Stimulated activated effector memory CD8-positive, alpha-beta T cell treated with anti-CD3 and anti-CD28 coated beads, Interleukin-12 subunit alpha, Interleukin-12 subunit beta, amount 100 ng/mL, for 72 hours (primary cell): ENCODE data around the gene LMNTD1.

Source experiments
- ATAC-seq: fragments of 150-1000 bp; cut with Tn5 transposase; 2 replicates; pipeline ENCODE4 v1.10.0; 2021
- DNase-seq, 2 donors: peaks; one replicate each; pipeline ENCODE4 v3.0.0; 2021 to 2022; ENCODE audit warnings: low spot score in 2 of 2
- H3K27ac Mint-ChIP-seq: one replicate; pipeline ENCODE4 v1.8.0; 2022; ENCODE audit warnings: mild to moderate bottlenecking, mixed read lengths
- H3K36me3 Mint-ChIP-seq: one replicate; pipeline ENCODE4 v1.8.0; 2022; ENCODE audit warnings: mild to moderate bottlenecking, mixed read lengths
- H3K4me1 Mint-ChIP-seq: one replicate; pipeline ENCODE4 v1.8.0; 2022; ENCODE audit warnings: mixed read lengths
- H3K4me3 Mint-ChIP-seq: one replicate; pipeline ENCODE4 v1.8.0; 2022; ENCODE audit warnings: mild to moderate bottlenecking, mixed read lengths
- H3K9me3 Mint-ChIP-seq: one replicate; pipeline ENCODE4 v1.8.0; 2022; ENCODE audit warnings: mixed read lengths

The LMNTD1 gene

GRCh38 chr12:25573346-25573745 lies 20.3 kb upstream of the LMNTD1 start:
- Mint-ChIP-seq H3K27ac (no peak overlapping the region), H3K36me3 (no peaks in the 10 kb centered on the region), H3K4me3 (no peak overlapping the region), H3K9me3 (no peaks in the 10 kb centered on the region), H3K4me1 (no peaks in the 10 kb centered on the region)
- no peak for DNase-seq
- no peak for ATAC-seq

GRCh38 chr12:25570418-25570817 lies 17.3 kb upstream of the LMNTD1 start:
- Mint-ChIP-seq H3K9me3 (no peaks in the 10 kb centered on the region), H3K36me3 (no peaks in the 10 kb centered on the region), H3K27ac (no peak overlapping the region), H3K4me1 (no peaks in the 10 kb centered on the region), H3K4me3 (no peak overlapping the region)
- DNase-seq (no peak), ATAC-seq (no peak)

- H3K27ac Mint-ChIP-seq, result no peak overlapping the region
- H3K9me3 Mint-ChIP-seq, result no peaks in the 10 kb centered on the region
Measured at GRCh38 chr12:25566202-25566949, 13.3 kb upstream of the LMNTD1 start.

GRCh38 chr12:25558586-25558985 lies 5.5 kb upstream of the LMNTD1 start:
- Mint-ChIP-seq H3K4me3 (no peak overlapping the region), H3K27ac (no peak overlapping the region), H3K9me3 (peaks cover 4% of the 10 kb centered on the region), H3K4me1 (no peaks in the 10 kb centered on the region), H3K36me3 (no peaks in the 10 kb centered on the region)
- no peak for ATAC-seq
- DNase-seq, result no peak

More at GRCh38 chr12:25566202-25566949, 13.3 kb upstream of the LMNTD1 start:
- DNase-seq (no peak), ATAC-seq (no peak)
- Mint-ChIP-seq H3K4me3 (no peak overlapping the region), H3K4me1 (no peaks in the 10 kb centered on the region), H3K36me3 (no peaks in the 10 kb centered on the region)

GRCh38 chr12:25557830-25558436 lies 4.8 kb upstream of the LMNTD1 start:
- no peak overlapping the region for H3K27ac Mint-ChIP-seq
- H3K4me1 Mint-ChIP-seq, result no peaks in the 10 kb centered on the region
- DNase-seq (no peak), ATAC-seq (no peak)
- H3K36me3 Mint-ChIP-seq, result no peaks in the 10 kb centered on the region
- no peak overlapping the region for H3K4me3 Mint-ChIP-seq
- H3K9me3 Mint-ChIP-seq, result peaks cover 4% of the 10 kb centered on the region

GRCh38 chr12:25556153-25556552 lies 3.1 kb upstream of the LMNTD1 start:
- H3K4me3 Mint-ChIP-seq, result no peak overlapping the region
- peaks cover 4% of the 10 kb centered on the region for H3K9me3 Mint-ChIP-seq
- DNase-seq, result no peak
- no peaks in the 10 kb centered on the region for H3K4me1 Mint-ChIP-seq
- no peak overlapping the region for H3K27ac Mint-ChIP-seq
- no peaks in the 10 kb centered on the region for H3K36me3 Mint-ChIP-seq
- no peak for ATAC-seq

- H3K27ac Mint-ChIP-seq, result no peak overlapping the region
- no peak for DNase-seq
- no peaks in the 10 kb centered on the region for H3K9me3 Mint-ChIP-seq
Measured at GRCh38 chr12:25552681-25553080, 402 bp downstream of the LMNTD1 start.

GRCh38 chr12:25550186-25550585 lies 2.9 kb downstream of the LMNTD1 start:
- DNase-seq (no peak), ATAC-seq (no peak)
- Mint-ChIP-seq H3K27ac (no peak overlapping the region), H3K9me3 (peaks cover 4% of the 10 kb centered on the region), H3K4me1 (no peaks in the 10 kb centered on the region), H3K36me3 (no peaks in the 10 kb centered on the region), H3K4me3 (no peak overlapping the region)

More at GRCh38 chr12:25552681-25553080, 402 bp downstream of the LMNTD1 start:
- Mint-ChIP-seq H3K4me3 (no peak overlapping the region), H3K36me3 (no peaks in the 10 kb centered on the region), H3K4me1 (no peaks in the 10 kb centered on the region)
- ATAC-seq, result no peak

- no peak for ATAC-seq
- H3K36me3 Mint-ChIP-seq, result no peaks in the 10 kb centered on the region
- H3K4me3 Mint-ChIP-seq, result no peak overlapping the region
- no peaks in the 10 kb centered on the region for H3K4me1 Mint-ChIP-seq
- H3K9me3 Mint-ChIP-seq, result peaks cover 4% of the 10 kb centered on the region
- H3K27ac Mint-ChIP-seq, result no peak overlapping the region
- DNase-seq, result no peak
Measured at GRCh38 chr12:25549120-25549519, 4.0 kb downstream of the LMNTD1 start.

GRCh38 chr12:25546318-25546717 lies 6.8 kb downstream of the LMNTD1 start:
- Mint-ChIP-seq H3K4me1 (no peaks in the 10 kb centered on the region), H3K4me3 (no peak overlapping the region), H3K9me3 (peaks cover 4% of the 10 kb centered on the region), H3K36me3 (no peaks in the 10 kb centered on the region), H3K27ac (no peak overlapping the region)
- DNase-seq (no peak), ATAC-seq (no peak)

- ATAC-seq, result no peak
- no peak overlapping the region for H3K27ac Mint-ChIP-seq
- H3K4me1 Mint-ChIP-seq, result no peaks in the 10 kb centered on the region
- no peak for DNase-seq
- H3K9me3 Mint-ChIP-seq, result no peaks in the 10 kb centered on the region
- H3K4me3 Mint-ChIP-seq, result no peak overlapping the region
- no peaks in the 10 kb centered on the region for H3K36me3 Mint-ChIP-seq
Measured at GRCh38 chr12:25533150-25533549, 19.9 kb downstream of the LMNTD1 start.

- DNase-seq, result no peak
- Mint-ChIP-seq H3K4me3 (no peak overlapping the region), H3K9me3 (no peaks in the 10 kb centered on the region), H3K36me3 (no peaks in the 10 kb centered on the region), H3K4me1 (no peaks in the 10 kb centered on the region), H3K27ac (no peak overlapping the region)
- no peak for ATAC-seq
Measured at GRCh38 chr12:25531502-25532052, 21.5 kb downstream of the LMNTD1 start.

GRCh38 chr12:25529738-25530137 lies 23.3 kb downstream of the LMNTD1 start:
- ATAC-seq, result no peak
- DNase-seq, result no peak
- Mint-ChIP-seq H3K4me3 (no peak overlapping the region), H3K4me1 (no peaks in the 10 kb centered on the region), H3K27ac (no peak overlapping the region), H3K9me3 (no peaks in the 10 kb centered on the region), H3K36me3 (no peaks in the 10 kb centered on the region)

GRCh38 chr12:25526778-25527177 lies 26.3 kb downstream of the LMNTD1 start:
- no peak overlapping the region for H3K4me3 Mint-ChIP-seq
- no peak for ATAC-seq
- H3K36me3 Mint-ChIP-seq, result no peaks in the 10 kb centered on the region

GRCh38 chr12:25524366-25524765 lies 28.7 kb downstream of the LMNTD1 start:
- ATAC-seq (no peak), DNase-seq (no peak)
- Mint-ChIP-seq H3K27ac (no peak overlapping the region), H3K4me1 (no peaks in the 10 kb centered on the region), H3K4me3 (no peak overlapping the region), H3K36me3 (no peaks in the 10 kb centered on the region), H3K9me3 (peaks cover 2% of the 10 kb centered on the region)

More at GRCh38 chr12:25526778-25527177, 26.3 kb downstream of the LMNTD1 start:
- no peak overlapping the region for H3K27ac Mint-ChIP-seq
- DNase-seq, result no peak
- H3K4me1 Mint-ChIP-seq, result no peaks in the 10 kb centered on the region
- peaks cover 2% of the 10 kb centered on the region for H3K9me3 Mint-ChIP-seq

GRCh38 chr12:25521625-25522256 lies 31.3 kb downstream of the LMNTD1 start:
- H3K4me3 Mint-ChIP-seq, result no peak overlapping the region
- ATAC-seq (no peak), DNase-seq (no peak)
- no peaks in the 10 kb centered on the region for H3K36me3 Mint-ChIP-seq
- peaks cover 2% of the 10 kb centered on the region for H3K9me3 Mint-ChIP-seq
- no peaks in the 10 kb centered on the region for H3K4me1 Mint-ChIP-seq
- H3K27ac Mint-ChIP-seq, result no peak overlapping the region
